Measurements from ENCODE around the gene MBD5. TPM values are rescaled to one million over a fixed set of nuclear protein-coding genes. Genes with fewer than 3 reads are reported as not detected.

MBD5 gene
- total RNA-seq, 1 donor from 2014 or later: 18.8 TPM

DNA sequence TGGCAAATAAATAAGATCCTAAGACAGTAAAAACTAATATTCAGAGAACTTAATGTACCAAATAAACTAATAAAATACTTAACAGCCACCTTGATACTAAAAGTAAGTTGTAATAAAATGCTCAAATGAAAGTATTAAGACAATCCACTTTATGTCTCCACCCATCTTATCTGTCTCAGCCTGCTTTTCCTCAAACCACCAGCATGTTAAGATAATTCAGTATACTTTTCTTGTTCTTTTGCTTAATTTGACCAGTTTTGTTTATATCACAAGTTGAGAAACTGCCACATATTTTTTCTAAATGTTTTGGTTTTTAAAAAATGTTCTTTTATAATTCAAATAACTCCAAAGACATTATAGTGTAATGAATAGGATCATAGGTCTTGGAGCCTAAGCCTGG is 142.0 kb downstream of the MBD5 start:
- intact Hi-C loops (cut with micrococcal nuclease): no loop called here
- Mint-ChIP-seq H3K27me3 (ENCODE audit: insufficient read depth) (no peaks in the 10 kb centered on the region), H3K36me3 (ENCODE audit: low read depth) (no peaks in the 10 kb centered on the region), H3K4me1 (ENCODE audit: low read depth) (no peaks in the 10 kb centered on the region), H3K27ac (no peak overlapping the region), H3K9me3 (no peaks in the 10 kb centered on the region), H3K4me3 (no peak overlapping the region)
- DNase-seq (ENCODE audit: low spot score): no peak

DNA sequence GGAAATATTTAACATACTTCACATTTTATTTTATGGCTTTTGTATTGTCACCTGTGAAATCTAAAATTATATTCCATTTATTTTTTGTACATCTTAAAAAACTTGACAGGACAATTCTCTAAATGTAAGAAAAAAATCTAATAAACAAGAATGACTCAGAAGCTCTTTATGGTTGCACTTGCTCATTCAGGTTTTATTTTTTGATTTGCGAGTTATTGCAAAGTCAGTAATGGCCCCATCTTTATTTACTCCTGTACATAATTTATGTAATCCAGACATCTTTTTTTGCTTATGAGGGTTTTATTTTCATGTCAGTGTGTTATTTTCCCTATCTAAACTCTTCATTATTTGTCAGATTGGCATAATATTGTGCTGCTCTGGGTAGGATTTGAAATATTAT is 145.1 kb downstream of the MBD5 start:
- no peaks in the 10 kb centered on the region for H3K9me3 Mint-ChIP-seq
- no peak for DNase-seq (ENCODE audit: low spot score)
- no peaks in the 10 kb centered on the region for H3K27me3 Mint-ChIP-seq (ENCODE audit: insufficient read depth)
- intact Hi-C loops (cut with micrococcal nuclease): no loop called here
- H3K36me3 Mint-ChIP-seq (ENCODE audit: low read depth): no peaks in the 10 kb centered on the region
- H3K4me1 Mint-ChIP-seq (ENCODE audit: low read depth): no peaks in the 10 kb centered on the region
- no peak overlapping the region for H3K4me3 Mint-ChIP-seq
- no peak overlapping the region for H3K27ac Mint-ChIP-seq

DNA sequence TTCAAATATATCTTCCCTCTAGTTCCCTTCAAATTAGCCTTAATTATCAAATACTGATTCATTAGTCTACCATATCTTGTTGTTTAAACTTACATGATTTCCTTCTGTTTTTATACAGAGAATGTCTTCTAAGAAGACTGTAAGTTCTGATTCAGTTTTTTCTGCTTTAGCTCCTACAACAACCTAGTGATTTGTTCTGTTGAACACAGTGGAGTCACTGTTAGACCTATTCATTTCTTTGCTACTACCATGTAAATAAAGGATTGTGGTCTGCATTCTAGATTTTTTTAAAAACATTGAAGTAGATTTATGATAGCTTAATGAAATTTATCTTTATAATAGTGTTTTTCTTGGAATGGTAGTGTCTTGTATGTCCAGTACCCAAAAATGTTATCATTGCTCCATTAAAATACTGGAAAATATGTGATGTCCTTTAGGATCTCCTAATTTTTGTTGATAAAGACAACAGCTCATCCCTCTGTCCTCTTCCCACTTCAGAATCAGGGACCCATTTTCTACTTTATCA is 146.4 kb downstream of the MBD5 start:
- no peaks in the 10 kb centered on the region for H3K4me1 Mint-ChIP-seq (ENCODE audit: low read depth)
- H3K4me3 Mint-ChIP-seq: no peak overlapping the region
- H3K27ac Mint-ChIP-seq: no peak overlapping the region
- no peaks in the 10 kb centered on the region for H3K36me3 Mint-ChIP-seq (ENCODE audit: low read depth)
- no peaks in the 10 kb centered on the region for H3K27me3 Mint-ChIP-seq (ENCODE audit: insufficient read depth)
- intact Hi-C loops (cut with micrococcal nuclease): no loop called here
- DNase-seq (ENCODE audit: low spot score): no peak
- no peaks in the 10 kb centered on the region for H3K9me3 Mint-ChIP-seq

DNA sequence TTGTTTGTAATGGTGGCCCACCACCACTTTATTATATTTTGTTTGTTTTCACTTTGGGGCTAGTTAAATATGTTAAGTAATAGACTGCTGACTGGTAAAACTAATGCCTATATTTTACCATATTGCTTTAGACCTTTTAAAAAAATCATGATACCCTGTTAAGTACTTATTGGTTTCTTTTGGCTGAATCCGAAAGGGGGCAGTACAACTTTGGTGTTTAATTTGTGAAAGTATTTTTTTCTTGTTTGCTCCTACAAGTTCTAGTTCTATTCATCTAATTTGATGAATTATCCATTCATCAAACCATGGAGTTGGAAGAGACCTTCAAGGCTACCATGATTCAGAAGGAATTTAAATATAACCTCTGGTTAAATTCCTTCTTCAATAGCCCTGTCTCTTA is 147.0 kb downstream of the MBD5 start:
- Mint-ChIP-seq H3K4me3 (no peak overlapping the region), H3K9me3 (no peaks in the 10 kb centered on the region), H3K27ac (no peak overlapping the region), H3K27me3 (ENCODE audit: insufficient read depth) (no peaks in the 10 kb centered on the region), H3K36me3 (ENCODE audit: low read depth) (no peaks in the 10 kb centered on the region), H3K4me1 (ENCODE audit: low read depth) (no peaks in the 10 kb centered on the region)
- DNase-seq (ENCODE audit: low spot score): no peak
- intact Hi-C loops (cut with micrococcal nuclease): no loop called here

DNA sequence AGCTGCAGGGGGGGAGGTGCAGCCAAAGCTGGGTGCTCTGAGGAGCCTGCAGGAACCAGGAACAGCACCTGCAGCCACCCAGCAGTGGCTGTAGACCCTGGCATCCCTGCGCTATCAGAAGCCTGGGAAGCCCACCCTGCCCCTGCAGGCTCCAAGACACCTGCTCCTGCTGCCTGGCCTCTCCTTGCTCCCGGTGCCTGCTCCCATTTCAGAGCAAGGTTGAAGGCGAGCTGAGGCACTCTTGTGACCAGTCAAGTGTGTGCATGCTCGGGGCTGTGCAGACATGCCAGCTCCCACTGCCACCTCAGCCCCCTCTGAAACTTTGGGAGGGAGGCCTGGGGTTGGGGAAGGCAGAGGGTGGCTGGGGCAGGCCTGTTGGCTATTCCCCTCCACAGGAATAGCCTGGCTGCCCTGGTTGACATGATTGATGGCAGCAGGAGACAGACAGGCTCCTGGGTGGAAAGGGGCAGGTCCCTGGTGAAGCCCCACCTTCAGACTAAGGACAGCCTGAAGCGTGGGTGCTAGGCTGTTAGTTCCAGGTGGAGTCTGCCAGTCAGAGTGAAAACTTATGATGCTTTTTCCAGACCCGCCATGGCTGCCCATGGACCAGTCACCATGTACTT is 151.4 kb downstream of the MBD5 start:
- intact Hi-C loops (cut with micrococcal nuclease): no loop called here
- Mint-ChIP-seq H3K27me3 (ENCODE audit: insufficient read depth) (peaks cover 2% of the 10 kb centered on the region), H3K9me3 (no peaks in the 10 kb centered on the region), H3K36me3 (ENCODE audit: low read depth) (no peaks in the 10 kb centered on the region), H3K27ac (no peak overlapping the region), H3K4me1 (ENCODE audit: low read depth) (no peaks in the 10 kb centered on the region), H3K4me3 (no peak overlapping the region)
- DNase-seq (ENCODE audit: low spot score): no peak

DNA sequence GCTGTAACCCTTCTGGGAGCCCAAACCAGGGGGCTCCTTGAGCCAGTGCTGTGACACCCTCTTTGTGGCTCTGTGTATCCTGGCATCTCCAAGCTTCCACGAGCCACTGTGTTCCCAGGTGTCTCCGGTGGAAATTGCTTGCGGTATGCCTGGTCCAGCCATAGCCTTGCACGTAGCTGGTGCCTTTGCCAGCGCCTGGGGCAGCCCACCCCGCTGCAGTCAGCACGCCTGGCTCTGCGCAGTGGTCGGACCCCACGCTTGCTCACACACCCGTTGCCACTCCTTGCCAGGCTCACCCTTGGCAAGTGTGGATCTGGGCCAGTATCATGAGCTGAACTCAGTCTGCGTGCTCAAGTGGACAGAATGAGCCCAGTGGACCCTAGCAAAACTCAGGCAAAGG is 152.3 kb downstream of the MBD5 start:
- Mint-ChIP-seq H3K4me3 (no peak overlapping the region), H3K27ac (no peak overlapping the region), H3K27me3 (ENCODE audit: insufficient read depth) (peaks cover 2% of the 10 kb centered on the region), H3K36me3 (ENCODE audit: low read depth) (peaks cover 1% of the 10 kb centered on the region), H3K4me1 (ENCODE audit: low read depth) (no peaks in the 10 kb centered on the region), H3K9me3 (no peaks in the 10 kb centered on the region)
- DNase-seq (ENCODE audit: low spot score): no peak
- intact Hi-C loops (cut with micrococcal nuclease): no loop called here

DNA sequence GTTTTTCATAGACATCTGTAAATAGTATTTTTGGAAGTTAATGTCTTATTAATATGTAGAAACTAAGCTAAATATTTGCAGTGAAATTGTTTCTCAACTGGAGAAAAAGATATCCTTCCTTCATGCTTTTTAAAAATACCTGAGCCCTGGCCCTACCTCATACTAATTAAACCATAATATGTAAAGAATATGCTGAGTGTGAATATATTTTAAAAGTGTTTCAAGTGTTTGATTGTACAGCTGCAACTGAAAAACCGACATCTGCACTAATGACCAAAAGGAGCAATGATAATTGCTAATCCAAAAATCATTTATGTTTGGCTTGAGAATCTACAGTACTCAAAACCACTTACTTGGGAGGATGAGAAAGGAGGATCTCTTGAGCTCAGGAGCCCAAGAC is 156.7 kb downstream of the MBD5 start:
- Mint-ChIP-seq H3K4me1 (ENCODE audit: low read depth) (no peaks in the 10 kb centered on the region), H3K4me3 (no peak overlapping the region), H3K27ac (no peak overlapping the region), H3K9me3 (no peaks in the 10 kb centered on the region), H3K27me3 (ENCODE audit: insufficient read depth) (peaks cover 2% of the 10 kb centered on the region), H3K36me3 (ENCODE audit: low read depth) (peaks cover 1% of the 10 kb centered on the region)
- DNase-seq (ENCODE audit: low spot score): no peak
- intact Hi-C loops (cut with micrococcal nuclease): no loop called here

DNA sequence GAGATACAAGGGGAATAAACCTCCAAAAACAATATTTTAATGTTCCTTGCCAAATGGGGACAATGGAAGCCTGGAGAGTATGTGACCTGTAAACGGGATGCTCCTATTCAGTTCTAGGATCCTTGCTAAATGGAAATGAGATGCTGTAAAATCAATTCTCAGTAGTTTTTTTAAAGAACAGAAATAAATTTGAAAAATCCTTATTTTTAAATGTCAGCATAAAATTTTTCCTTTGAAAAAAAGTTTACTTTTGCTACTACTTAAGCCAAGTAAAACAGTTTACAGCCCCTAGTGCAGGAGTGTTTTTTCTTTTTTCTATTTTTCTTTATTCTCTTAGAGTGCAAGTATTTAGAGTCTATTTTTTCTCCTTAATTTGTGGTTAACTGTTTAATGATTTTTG is 158.8 kb downstream of the MBD5 start:
- Mint-ChIP-seq H3K4me1 (ENCODE audit: low read depth) (no peaks in the 10 kb centered on the region), H3K4me3 (no peak overlapping the region), H3K27ac (no peak overlapping the region), H3K9me3 (no peaks in the 10 kb centered on the region), H3K27me3 (ENCODE audit: insufficient read depth) (peaks cover 2% of the 10 kb centered on the region), H3K36me3 (ENCODE audit: low read depth) (peaks cover 3% of the 10 kb centered on the region)
- intact Hi-C loops (cut with micrococcal nuclease): no loop called here
- DNase-seq (ENCODE audit: low spot score): no peak

DNA sequence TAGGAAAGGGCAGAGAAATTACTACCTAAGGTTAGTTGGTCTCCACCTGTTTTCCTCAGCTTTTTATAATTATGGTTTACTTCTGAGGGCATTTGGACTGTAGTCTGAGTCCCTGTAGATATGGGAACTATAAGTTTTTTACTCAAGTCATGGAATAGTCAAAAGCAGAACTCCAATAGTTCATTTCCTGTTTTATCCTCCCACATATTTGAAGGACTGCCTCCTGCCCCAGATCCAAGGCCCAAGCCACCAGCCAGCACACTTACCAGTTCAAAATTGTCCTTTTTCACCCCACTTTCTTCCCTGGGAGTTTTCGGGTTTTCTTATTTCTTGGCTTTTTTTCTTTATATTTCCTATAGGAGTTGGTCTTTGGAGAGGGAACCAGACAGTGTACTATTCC is 164.1 kb downstream of the MBD5 start:
- Mint-ChIP-seq H3K27ac (no peak overlapping the region), H3K4me1 (ENCODE audit: low read depth) (no peaks in the 10 kb centered on the region), H3K4me3 (no peak overlapping the region), H3K36me3 (ENCODE audit: low read depth) (peaks cover 4% of the 10 kb centered on the region), H3K27me3 (ENCODE audit: insufficient read depth) (no peaks in the 10 kb centered on the region), H3K9me3 (peaks cover 4% of the 10 kb centered on the region)
- DNase-seq (ENCODE audit: low spot score): no peak
- intact Hi-C loops (cut with micrococcal nuclease): no loop called here

DNA sequence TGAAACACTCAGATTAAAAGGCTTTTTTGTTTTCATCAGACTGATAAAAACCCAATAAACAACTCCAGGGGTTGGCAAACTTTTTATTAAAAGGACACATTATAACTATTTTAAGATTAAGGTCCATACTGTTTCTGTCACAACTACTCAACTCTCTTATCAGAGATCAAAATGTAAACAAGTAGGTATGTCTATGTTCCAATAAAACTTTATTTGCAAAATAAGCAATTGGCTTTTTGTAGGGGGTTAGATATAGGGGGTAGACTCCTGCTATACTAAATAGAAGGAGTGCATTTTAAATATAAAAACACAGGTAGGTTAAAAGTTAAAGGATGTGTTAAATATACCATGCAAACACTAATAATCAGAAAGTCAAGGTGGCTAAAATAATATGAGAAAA is 174.0 kb downstream of the MBD5 start:
- H3K4me3 Mint-ChIP-seq: no peak overlapping the region
- DNase-seq (ENCODE audit: low spot score): no peak
- no peaks in the 10 kb centered on the region for H3K36me3 Mint-ChIP-seq (ENCODE audit: low read depth)
- H3K27ac Mint-ChIP-seq: no peak overlapping the region
- H3K9me3 Mint-ChIP-seq: no peaks in the 10 kb centered on the region
- H3K4me1 Mint-ChIP-seq (ENCODE audit: low read depth): no peaks in the 10 kb centered on the region
- H3K27me3 Mint-ChIP-seq (ENCODE audit: insufficient read depth): no peaks in the 10 kb centered on the region
- intact Hi-C loops (cut with micrococcal nuclease): no loop called here

DNA sequence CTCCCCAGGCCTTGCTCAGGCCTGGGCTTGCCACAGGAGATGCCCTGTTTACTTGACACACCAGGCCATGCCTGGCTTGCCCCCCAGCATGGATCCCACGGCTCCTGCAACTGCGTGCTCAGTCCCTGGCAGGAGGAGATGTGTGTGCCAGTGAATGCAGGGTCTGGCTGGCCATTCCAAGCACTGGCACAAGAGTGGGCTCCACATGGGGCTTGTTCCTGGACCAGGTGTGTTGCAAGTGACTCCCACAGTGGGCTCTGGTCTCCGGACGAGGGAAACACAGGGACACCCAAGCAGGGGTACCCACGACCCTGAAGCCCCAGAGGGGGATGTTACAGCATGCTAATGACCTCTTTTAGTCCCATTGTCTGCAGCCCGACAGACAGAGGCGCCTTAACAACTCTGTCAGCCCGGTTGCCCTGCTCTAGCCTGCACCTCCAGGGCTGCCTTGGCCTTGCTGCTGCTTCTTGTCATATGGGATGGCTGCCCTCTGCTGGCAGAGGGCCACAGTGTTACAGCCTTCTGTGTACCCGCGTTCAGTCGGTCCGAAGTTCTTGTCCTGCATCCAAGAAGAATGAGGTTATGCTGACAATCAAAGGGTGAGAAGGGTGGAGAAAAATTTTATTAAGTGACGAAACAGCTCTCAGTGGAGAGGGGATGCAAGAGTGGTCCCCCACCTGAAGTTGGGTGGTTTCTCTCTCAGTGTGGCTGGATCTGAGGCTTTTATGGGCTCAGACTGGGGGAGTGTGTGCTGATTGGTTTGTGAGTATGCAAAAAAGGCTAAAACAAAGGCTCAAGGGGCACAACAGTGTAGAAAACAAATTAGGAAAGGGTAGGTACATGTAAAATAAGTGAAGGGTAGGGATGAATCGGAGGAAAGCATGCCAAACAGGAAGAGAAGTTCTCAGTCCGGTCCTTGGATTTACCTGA is 180.4 kb downstream of the MBD5 start:
- H3K9me3 Mint-ChIP-seq: no peaks in the 10 kb centered on the region
- H3K27me3 Mint-ChIP-seq (ENCODE audit: insufficient read depth): no peaks in the 10 kb centered on the region
- no peaks in the 10 kb centered on the region for H3K36me3 Mint-ChIP-seq (ENCODE audit: low read depth)
- H3K4me1 Mint-ChIP-seq (ENCODE audit: low read depth): no peaks in the 10 kb centered on the region
- peak; percentile 13 for DNase-seq (ENCODE audit: low spot score)
- intact Hi-C loops (cut with micrococcal nuclease): loop anchor here (1.0 kb wide), 3 partner anchors 212 to 789 kb away; no protein-coding TSS in a partner anchor
- no peak overlapping the region for H3K27ac Mint-ChIP-seq
- H3K4me3 Mint-ChIP-seq: no peak overlapping the region

DNA sequence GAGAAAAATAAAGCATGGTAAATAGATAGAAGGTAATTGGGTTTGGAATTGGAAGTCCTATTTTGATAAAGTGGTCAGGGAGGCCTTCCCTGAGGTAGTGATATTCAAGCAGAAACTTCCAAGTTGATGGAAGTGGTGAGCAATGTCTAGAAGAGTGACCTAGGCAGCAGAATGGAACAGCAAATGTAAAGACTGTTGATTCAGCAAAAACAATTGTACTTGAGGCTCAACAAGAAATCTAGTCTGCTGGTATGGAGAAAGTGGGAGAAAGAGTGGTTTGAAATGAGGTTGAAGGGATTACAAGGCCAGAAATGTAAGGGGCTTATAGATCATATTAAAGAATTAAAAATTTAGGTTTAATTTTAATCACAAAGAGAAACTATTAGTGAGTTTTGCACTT is 181.3 kb downstream of the MBD5 start:
- no peaks in the 10 kb centered on the region for H3K27me3 Mint-ChIP-seq (ENCODE audit: insufficient read depth)
- intact Hi-C loops (cut with micrococcal nuclease): no loop called here
- no peaks in the 10 kb centered on the region for H3K36me3 Mint-ChIP-seq (ENCODE audit: low read depth)
- H3K9me3 Mint-ChIP-seq: no peaks in the 10 kb centered on the region
- DNase-seq (ENCODE audit: low spot score): no peak
- no peak overlapping the region for H3K27ac Mint-ChIP-seq
- no peak overlapping the region for H3K4me3 Mint-ChIP-seq
- no peaks in the 10 kb centered on the region for H3K4me1 Mint-ChIP-seq (ENCODE audit: low read depth)

DNA sequence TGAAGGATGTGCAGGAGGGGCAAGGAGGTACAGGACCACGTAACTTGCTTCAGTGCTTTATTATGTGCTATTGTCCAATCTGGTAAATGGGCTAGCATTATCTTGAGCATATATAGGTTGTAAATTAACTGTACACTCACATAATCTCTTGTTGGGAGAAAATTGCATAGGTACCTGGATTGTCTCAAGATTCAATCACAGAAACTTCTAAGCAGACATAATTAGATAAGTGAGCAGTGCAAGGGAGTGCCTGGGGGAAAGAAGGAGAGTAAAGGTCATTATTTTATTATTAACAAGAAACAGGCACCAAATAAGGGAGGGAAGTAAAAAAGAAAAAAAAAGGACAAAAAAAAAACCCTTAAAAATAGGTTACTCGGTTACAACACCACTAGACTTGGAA is 186.2 kb downstream of the MBD5 start:
- no peaks in the 10 kb centered on the region for H3K4me1 Mint-ChIP-seq (ENCODE audit: low read depth)
- no peak for DNase-seq (ENCODE audit: low spot score)
- no peaks in the 10 kb centered on the region for H3K27me3 Mint-ChIP-seq (ENCODE audit: insufficient read depth)
- H3K36me3 Mint-ChIP-seq (ENCODE audit: low read depth): no peaks in the 10 kb centered on the region
- intact Hi-C loops (cut with micrococcal nuclease): no loop called here
- H3K27ac Mint-ChIP-seq: no peak overlapping the region
- H3K4me3 Mint-ChIP-seq: no peak overlapping the region
- H3K9me3 Mint-ChIP-seq: no peaks in the 10 kb centered on the region
